Measurements from ENCODE around the gene FRY. TPM values are rescaled to one million over a fixed set of nuclear protein-coding genes. Genes with fewer than 3 reads are reported as not detected.

FRY gene
- total and polyA plus RNA-seq, 9 of the 15 experiments (the other 6 are each of a cell fraction or from before 2014, with no cell fraction given), result 0.03 to 0.31 (median 0.11) TPM; not detected in 3

GRCh38 chr13:32206097-32206740 lies 174.6 kb downstream of the FRY start:
- Histone ChIP-seq H3K79me2 (ENCODE audit: control insufficient read depth, insufficient read depth, low read length) (no peaks in the 10 kb centered on the region), H3K9me3 (replicated peaks; ENCODE audit: control insufficient read depth, insufficient read depth, low read depth, low read length) (no peaks in the 10 kb centered on the region), H3K36me3 (ENCODE audit: control insufficient read depth, insufficient read depth, low read length) (no peaks in the 10 kb centered on the region), H4K20me1 (replicated peaks; ENCODE audit: control insufficient read depth, insufficient read depth, low read length) (no peaks in the 10 kb centered on the region), H3K9ac (ENCODE audit: insufficient read depth in 1 of 2, low read depth in 2 of 2, low read length in 2 of 2) (no peak overlapping the region), H3K4me1 (replicated peaks in 1 of 2; ENCODE audit: control insufficient read depth in 2 of 2, insufficient read depth in 2 of 2, low read length in 2 of 2) (no peaks in the 10 kb centered on the region), H3K4me3 (no peak overlapping the region), H3K27ac (ENCODE audit: extremely low read depth, low read depth, low read length) (no peak overlapping the region), H3K9me1 (ENCODE audit: control insufficient read depth, insufficient read depth, low read length) (no peaks in the 10 kb centered on the region), H3K27me3 (ENCODE audit: control insufficient read depth in 2 of 2, insufficient read depth in 2 of 2, low read length in 2 of 2) (peaks cover 0 to 12% of the 10 kb centered on the region in 2 experiments; a peak in 3 of 5 replicates), H3K4me2 (ENCODE audit: insufficient read depth, low read length) (no peak overlapping the region), H2AFZ (ENCODE audit: low read depth, low read length) (no peak overlapping the region)
- TF ChIP-seq ETV1 (tag; conservative IDR thresholded peaks at IDR 0.05; ENCODE audit: low read depth) (no peak), KLF13 (tag; IDR thresholded peaks at IDR 0.05; ENCODE audit: borderline replicate concordance, low read depth) (no peak), ZNF316 (IDR thresholded peaks at IDR 0.05) (no peak), FOS (IDR thresholded peaks at IDR 0.05; ENCODE audit: extremely low read depth, insufficient read length) (no peak), DDX20 (tag; IDR thresholded peaks at IDR 0.05; ENCODE audit: low read depth) (no peak), POLR2AphosphoS5 (IDR thresholded peaks at IDR 0.05; ENCODE audit: control insufficient read depth, insufficient read depth, low read depth, low read length) (no peak), ZNF232 (CRISPR knock-in tag; IDR thresholded peaks at IDR 0.05) (no peak), HMGN3 (IDR thresholded peaks at IDR 0.05; ENCODE audit: borderline replicate concordance, extremely low read depth, insufficient read length, low read depth, low read length) (no peak), U2AF1 (optimal IDR thresholded peaks at IDR 0.05; ENCODE audit: low read depth, low read length) (no peak), CCNT2 (IDR thresholded peaks at IDR 0.05; ENCODE audit: borderline replicate concordance, extremely low read depth, insufficient read length, low read depth, low read length) (no peak), SETDB1 (IDR thresholded peaks at IDR 0.05; ENCODE audit: low read length) (no peak), FIP1L1 (IDR thresholded peaks at IDR 0.05; ENCODE audit: low read depth, low read length, poor library complexity, severe bottlenecking) (no peak), SMAD4 (CRISPR knock-in tag; conservative IDR thresholded peaks at IDR 0.05) (no peak), ZNF785 (CRISPR knock-in tag; IDR thresholded peaks at IDR 0.05) (no peak), PHTF2 (CRISPR knock-in tag; IDR thresholded peaks at IDR 0.05) (no peak)
- no TSS peak for BruUV-seq (replicated peaks)
- FAIRE-seq (no peak), ATAC-seq (no peak), DNase-seq (ENCODE audit: extremely low read depth in 1 of 4, low spot score in 3 of 4) (no peak)
- WGBS (ENCODE audit: insufficient coverage, low coverage, missing lambda C conversion rate), result 0% methylated on average over 3 of the region's 5 CpGs
- POLR2A ChIA-PET, result interaction anchor here (0.9 kb wide), 1 partner anchor 16 kb away, joined by 3 read pairs; no protein-coding TSS in a partner anchor
- intact Hi-C loops (cut with micrococcal nuclease) (no loop called here), in situ Hi-C loops (cut with MboI) (no loop called here)
- CTCF ChIA-PET (ENCODE audit: low intra/inter-chr PET ratio), result no interaction called here

All from K562 (cell line).